Measurements from ENCODE around the gene NAV1.
"Not testable (repeated sequence)": the region's sequence is repeated elsewhere in the genome, so short reads cannot be mapped to it uniquely, and the experiment has no call there.

The NAV1 gene

DNA sequence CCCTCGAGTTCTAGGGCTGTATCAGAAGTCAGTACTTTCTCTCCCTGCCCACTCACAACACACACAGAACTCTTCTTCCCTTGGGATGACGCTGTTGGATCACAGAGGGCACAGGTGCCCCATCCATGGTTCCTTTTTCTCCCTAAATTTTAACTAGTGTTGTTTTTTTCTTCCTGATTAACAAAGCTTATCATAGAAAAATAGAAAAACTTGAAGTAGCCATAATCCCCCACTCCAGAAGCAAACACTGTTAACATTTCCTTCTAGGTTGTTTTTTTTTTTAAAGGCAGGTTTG lies 27.5 kb downstream of the NAV1 start:
- DNase-seq = no peak

DNA sequence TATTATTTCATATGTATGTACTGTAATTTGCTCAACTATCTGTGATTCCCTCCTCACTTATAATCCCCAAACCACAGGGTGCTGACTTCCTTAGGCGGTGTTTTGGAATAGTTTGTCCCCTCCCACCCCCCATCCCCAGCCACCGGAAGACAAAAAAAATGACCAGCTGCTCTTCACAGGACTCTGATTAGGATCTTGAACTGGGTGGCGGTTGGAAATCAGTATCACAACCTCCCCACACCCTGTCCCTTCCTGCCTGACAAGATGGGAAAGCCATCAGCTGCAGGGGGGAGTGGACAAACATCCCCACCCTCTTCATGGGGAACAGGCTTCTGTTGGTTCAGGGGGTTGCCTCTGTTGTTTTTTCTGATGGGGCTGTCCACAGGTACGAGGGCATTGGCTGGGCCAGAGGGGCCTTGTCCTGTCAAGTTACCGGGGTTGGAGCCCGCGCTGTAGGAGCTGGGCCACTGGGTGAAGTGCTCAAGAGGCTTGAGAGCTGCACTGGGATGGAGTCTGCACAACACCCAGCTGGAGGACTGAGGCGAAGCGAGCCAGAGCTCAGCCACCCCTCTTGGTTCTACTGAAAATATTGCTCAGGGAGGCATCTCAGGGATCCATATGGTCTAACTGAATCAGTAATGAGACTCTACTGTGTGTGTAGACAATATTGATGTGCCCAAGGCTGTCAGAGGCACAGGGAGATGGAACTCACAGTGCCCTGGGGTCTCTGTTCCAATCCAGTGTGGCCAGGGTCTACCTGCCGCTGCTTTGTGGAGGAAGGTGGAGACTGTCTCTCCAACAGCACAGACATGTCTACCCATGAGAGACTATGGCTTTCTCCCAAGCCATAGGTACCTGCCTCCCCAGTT lies 28.2 kb downstream of the NAV1 start:
- DNase-seq = no peak

DNA sequence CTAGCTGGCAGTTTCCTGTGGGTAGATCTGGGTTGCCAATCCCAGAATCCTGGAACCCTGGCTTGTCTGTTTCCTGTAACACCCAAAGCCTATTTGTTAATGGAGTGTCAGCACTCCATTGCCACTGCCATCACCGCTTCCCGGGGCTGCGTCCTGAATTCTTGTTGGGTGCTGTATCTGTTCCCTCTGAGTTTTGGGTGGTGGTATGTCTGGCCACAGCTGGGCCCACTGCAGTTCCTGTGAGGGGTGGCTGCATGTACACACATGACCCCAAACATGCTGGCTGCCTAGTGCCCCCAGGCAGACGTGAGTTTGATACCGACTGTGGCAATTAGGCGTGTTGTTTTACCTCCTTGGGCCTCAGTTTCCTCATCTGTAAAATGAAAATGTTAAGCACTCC lies 29.3 kb downstream of the NAV1 start:
- DNase-seq = no peak

- no peak for DNase-seq
Measured at GRCh38 chr1:201568859-201569294, 29.9 kb downstream of the NAV1 start.

DNA sequence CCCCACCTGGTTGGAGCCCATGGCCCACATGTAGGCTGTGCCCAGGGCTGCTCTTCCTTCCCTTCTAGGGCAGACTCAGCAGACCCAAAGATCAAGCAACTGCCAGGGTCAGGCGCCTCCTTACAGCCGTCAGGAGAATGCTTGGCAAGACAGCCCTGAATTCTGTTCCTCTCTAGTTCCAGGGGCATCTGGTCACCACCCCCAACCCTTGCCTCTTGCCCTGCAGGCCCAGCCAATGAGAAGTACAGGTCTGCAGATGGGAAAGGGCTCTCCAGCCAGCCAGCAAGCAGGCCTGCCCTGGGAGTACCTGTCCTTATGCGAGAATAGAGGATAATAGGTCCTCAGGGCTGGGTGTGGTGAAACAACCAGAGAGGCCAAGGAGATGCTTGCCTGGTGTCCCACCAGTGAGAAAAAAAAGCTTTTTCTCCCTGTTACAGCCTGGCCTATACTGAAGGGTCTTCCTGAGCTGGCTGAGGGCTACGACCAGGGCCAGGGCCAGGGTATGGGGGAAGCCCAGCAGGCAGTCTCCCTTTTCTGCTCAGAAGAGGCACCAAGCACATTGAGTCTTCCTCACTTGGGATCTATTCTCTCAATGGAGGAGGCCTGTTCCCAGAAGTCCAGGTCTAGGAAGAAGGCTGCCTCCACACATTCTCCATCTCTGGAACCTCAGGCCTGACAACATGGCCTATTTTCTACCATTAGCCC lies 31.4 kb downstream of the NAV1 start:
- DNase-seq = no peak

DNA sequence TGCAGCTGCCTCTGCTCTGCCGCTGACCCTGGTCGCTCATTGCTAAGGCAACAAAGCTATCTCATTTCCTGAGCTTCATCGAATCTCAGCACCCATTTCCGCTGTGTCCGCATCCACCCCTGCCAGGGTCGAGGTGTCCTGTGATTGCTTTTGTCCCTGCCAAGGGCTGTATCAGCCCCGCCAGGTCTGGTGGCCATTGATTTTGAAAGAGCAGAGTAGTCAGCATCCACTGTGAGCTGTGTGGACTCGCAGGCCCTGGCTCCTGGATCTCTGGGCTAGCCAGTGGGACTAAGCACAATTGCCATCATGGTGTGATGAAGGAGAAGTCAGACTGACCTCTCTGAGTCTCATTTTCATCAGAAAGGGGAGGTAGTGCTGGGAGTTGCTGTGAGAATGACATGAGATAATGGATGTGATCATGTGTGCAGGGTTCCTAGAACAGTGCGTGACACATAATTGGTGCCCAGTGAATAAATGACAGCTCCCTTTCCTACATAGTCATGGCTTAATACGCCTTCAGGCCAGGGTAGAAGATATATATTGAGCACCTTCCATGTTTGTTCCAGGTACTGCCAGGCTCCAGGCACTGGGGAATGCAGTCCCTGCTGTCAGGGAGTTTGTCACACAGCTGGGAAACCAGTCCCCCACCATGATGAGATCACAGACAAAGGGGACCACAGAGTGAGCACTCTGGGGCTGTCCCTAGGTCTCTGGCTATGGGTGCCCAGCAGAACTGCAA lies 32.1 kb downstream of the NAV1 start:
- DNase-seq = no peak

GRCh38 chr1:201573030-201573429 lies 34.1 kb downstream of the NAV1 start:
- DNase-seq = no peak

GRCh38 chr1:201573923-201574322 lies 35.0 kb downstream of the NAV1 start:
- no peak for DNase-seq

- no peak for DNase-seq
Measured at GRCh38 chr1:201575912-201576311, 37.0 kb downstream of the NAV1 start.

GRCh38 chr1:201576914-201577313 lies 38.0 kb downstream of the NAV1 start:
- no peak for DNase-seq

DNA sequence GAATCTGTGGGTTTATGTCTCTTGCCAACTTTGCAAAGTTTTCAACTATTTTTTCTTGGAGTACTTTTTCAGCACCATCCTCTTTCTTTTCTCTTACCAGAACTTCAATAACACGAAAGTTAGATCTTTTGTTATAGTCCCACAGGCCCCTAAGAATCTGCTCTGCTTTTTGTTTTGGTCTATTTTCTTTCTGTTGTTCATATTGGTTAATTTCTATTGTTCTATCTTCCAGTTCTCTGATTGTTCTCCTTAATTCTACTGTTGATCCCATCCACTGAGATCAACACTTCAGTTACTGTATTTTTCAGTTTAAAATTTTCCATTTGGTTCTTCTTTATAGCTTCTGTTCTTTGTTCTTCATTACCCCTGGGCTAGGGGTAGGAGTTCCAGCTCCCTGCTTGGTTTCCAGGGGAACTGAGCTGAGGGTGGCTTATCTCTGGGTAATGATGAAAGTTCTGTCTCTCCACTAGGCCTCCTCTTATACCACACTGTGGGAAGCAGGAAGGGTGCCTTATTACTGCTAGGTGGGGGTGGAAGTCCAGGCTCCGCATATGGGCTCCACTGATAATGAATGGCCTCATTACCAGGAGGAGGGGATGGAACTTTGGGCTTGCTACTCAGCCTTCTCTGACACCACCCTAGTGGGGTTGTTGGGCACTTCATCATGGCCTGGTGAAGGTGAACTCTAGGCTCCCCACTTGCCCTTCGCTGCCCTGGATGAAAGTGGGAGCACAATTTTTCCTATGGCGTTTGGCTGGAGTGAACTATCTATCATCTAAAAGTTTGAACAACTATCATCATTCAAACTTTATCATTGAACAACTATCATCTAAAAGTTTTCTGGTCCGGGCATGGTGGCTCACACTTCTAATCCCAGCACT lies 39.3 kb downstream of the NAV1 start:
- DNase-seq = no peak

DNA sequence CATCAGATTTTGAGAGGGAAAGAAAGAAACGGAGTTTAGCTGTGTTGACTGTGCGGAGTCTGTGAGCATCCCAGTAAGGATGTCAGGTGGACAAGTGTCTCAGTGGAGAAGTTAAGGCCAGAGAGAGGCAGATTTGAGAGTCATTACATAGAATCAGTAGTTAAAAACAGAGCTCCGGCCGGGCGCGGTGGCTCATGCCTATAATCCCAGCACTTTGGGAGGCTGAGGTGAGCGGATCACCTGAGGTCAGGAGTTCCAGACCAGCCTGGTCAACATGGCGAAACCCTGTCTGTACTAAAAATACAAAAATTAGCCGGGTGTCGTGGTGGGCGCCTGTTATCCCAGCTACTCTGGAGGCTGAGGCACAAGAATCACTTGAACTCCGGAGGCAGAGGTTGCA lies 42.4 kb downstream of the NAV1 start:
- not testable (repeated sequence) for DNase-seq

GRCh38 chr1:201582705-201583442 lies 43.9 kb downstream of the NAV1 start:
- no peak for DNase-seq

GRCh38 chr1:201583663-201584062 lies 44.7 kb downstream of the NAV1 start:
- DNase-seq = no peak

DNA sequence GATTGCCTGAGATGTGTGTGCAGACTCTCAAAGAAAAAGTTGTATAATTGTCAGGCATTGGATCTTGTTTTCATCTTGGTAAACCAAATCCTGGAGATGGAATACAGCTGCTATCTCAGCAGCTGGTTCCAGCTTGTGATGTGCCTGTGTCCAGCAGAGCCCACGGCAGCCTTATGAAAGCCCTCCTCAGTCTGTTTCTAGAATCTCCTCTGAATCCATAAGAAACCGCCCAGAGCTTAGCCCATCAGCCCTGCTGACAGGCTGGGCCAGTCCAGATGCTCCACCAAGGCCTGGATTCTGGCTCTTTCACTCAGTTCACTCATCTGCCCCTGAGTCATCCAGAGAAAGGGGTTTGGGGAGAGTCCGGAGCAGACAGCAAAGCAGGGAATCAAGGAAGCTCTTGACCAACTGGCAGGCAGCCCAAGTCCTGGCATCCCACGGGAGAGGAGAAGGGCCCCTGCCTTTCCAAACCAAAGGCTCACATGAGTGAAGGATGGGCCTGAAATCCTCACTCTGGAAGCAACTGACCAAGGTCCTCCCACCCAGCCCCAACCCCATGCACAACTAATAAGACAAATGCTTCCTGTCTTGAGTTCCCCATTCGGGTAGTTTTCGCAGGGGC lies 45.7 kb downstream of the NAV1 start:
- no peak for DNase-seq

DNA sequence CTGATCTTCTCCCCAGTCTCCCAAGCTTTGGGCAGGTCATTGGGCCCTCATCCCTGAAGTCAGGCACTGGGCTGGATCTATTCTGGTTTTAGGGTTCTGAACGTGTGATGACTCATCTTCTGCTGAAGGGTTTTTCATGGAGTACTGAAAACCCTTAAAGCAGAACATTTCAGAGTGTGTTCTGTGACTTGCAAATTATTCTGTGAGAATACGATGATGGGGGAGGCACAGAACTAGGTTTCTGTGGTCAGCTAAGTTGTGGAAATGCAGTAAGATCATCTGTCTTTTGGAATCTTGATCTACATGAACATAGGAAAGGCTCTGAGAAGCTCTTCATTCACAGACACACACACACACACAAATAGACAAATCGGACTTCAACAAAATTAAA lies 46.2 kb downstream of the NAV1 start:
- DNase-seq = no peak

- DNase-seq = no peak
Measured at GRCh38 chr1:201585901-201586300, 47.0 kb downstream of the NAV1 start.

DNA sequence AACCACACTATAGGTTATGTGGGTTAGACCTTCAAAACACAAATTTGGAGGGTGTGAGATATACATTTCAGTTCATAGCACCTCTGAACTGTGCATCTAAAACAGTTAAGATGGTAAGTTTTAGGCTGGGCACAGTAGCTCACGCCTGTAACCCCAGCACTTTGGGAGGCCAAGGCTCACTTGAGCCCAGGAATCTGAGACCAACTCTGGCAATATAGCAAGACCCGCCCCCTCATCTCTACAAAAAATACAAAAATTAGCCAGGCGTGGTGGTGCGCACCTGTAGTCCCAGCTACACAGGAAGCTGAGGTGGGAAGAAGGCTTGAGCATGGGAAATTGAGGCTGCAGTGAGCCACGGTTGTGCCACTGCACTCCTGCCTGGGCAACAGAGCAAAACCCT lies 47.9 kb downstream of the NAV1 start:
- no peak for DNase-seq

GRCh38 chr1:201587729-201588128 lies 48.8 kb downstream of the NAV1 start:
- no peak for DNase-seq
